ENCODE measurements around the gene PPOX. TPM values are rescaled to one million over a fixed set of nuclear protein-coding genes. Genes with fewer than 3 reads are reported as not detected.

Gene PPOX
- total RNA-seq: 10 to 100 TPM; 11.7 to 12.4 TPM
- long read RNA-seq, transcript PPOX-202 (13 exons, 1,740 nt): major isoform, 7 of 22 reads
- long read RNA-seq, partial matches to known transcripts: 2 of 22 reads
- long read RNA-seq, other reads (novel, unspliced or antisense): 11 of 22 reads

DNA sequence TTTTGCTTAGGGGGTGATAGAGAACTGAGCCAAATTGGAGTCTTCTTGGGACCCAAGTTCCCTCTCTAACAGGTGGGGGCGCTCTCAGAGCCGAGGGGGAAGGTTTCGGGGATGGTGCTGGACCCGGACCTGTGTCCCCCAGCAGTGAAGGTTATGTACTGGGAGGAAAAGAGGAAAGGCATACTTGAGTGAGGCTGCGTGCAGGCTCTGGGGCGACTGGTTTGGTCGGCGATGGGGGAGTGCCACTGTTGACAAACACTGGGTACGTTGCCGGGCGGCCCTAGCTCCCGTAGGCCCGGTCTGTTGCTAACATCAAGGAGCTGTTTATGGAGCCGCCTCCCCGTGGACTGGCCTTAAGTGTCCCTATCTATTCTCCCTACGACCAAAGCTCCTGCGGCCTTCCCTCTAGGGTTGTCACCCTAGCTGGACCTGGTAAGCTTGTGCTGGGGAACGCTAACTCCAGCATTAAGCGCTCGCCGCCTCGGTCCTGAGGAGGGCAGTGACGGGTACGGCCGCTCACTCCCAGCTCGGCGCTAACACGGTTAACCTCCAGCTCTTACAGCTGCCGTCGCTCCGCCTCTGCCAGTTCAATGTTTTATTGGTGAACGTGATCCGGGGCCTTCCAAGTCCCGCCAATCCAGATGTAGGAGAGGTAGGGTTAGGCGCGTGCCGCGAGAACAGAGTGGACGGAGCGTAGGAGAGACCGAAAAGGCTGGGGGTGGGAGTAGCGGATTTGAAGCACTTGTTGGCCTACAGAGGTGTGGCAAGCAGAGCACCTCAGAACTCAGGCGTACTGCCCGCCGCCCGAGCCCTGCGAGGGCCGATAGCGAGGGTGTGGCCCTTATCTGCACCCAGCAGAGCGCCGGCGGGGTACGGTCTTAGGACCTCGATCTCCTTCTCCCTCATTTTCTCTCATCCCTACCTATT, at the start of gene PPOX:
Gene PPOX, plus strand, starts transcription at position 685 of the 927 bp plus-strand sequence. CDS start 422 bp downstream, outside the sequence.
- ATAC-seq (peak; percentile 92), DNase-seq (peak; percentile 95 to 98)

DNA sequence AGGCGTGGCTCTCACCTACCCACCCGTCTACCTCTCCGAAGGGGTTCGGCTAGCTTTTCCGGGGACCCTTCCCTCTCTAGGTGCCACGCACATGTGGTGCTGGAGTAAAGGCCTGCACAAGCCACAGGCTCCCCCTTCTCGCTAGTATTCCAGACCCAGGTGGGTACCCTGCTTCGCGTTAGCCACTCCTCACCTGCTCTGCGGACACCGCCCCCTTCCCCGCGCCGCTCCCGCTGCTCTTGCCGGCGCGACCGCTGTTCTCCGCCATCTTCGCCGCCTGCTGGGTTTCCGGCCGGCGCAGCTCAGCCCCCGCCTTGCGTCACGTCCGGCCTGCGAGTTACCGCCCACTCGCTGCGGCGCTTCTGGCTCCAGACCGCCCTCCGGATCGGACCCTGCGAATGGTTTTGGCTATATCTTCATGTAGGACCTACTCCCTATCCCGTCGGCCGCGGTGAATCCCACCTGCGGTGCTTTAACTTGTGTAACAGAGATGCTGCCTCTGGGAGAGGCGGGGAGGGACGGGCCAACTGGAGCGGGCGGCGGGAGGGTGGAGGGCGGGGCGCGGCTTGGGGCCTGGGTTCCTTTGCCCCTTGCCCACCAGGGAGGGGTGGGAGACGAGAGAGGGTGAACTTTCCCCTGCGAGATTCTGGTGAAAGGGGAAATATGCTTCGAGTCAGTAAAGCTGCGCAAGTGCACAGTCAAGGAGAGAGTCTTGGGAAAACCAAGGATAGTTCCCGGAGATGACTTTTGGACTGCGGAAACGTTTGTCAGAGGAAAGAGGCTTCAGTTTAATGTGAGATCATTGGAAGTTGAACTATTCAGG, 48.3 kb upstream of the PPOX start, which contains the start of the genes NIT1 and PFDN2:
Gene NIT1, plus strand, starts transcription at position 347 of the 823 bp plus-strand sequence. Its CDS starts 72 bp downstream, at position 419.
Gene PFDN2, minus strand, starts transcription at position 279 of the 823 bp plus-strand sequence. Its CDS starts 11 bp downstream, at position 268.
- ATAC-seq (peak; percentile 82), DNase-seq (peak; percentile 87 to 91)
- intact Hi-C loops (cut with DNase I, micrococcal nuclease): no loop called here

More for the DNA sequence above, at the start of gene PPOX:
- intact Hi-C loops (cut with DNase I, micrococcal nuclease): no loop called here

DNA sequence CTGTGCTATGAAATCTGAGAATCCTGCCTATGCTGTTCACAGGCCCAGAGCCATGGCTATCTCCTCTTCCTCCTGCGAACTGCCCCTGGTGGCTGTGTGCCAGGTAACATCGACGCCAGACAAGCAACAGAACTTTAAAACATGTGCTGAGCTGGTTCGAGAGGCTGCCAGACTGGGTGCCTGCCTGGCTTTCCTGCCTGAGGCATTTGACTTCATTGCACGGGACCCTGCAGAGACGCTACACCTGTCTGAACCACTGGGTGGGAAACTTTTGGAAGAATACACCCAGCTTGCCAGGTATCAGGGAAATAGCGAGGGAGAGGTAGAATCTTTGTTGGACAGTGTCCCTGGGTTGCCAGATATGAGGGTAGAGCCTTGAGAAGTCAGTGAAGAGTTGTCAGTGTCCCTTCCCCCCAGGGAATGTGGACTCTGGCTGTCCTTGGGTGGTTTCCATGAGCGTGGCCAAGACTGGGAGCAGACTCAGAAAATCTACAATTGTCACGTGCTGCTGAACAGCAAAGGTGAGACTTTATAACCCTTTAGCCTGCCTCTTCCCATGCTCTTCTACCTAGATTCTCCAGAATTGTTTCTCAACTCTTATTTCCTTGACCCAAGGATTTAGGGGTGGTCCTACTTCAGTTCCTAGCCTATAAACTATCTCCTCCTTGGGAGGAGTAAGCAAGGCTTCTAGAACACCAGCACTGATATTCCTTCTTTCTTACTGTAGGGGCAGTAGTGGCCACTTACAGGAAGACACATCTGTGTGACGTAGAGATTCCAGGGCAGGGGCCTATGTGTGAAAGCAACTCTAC, 46.9 kb upstream of the PPOX start:
- ATAC-seq: peak; percentile 55
- DNase-seq: peak; percentile 50 to 65
- intact Hi-C loops (cut with DNase I, micrococcal nuclease): no loop called here

DNA sequence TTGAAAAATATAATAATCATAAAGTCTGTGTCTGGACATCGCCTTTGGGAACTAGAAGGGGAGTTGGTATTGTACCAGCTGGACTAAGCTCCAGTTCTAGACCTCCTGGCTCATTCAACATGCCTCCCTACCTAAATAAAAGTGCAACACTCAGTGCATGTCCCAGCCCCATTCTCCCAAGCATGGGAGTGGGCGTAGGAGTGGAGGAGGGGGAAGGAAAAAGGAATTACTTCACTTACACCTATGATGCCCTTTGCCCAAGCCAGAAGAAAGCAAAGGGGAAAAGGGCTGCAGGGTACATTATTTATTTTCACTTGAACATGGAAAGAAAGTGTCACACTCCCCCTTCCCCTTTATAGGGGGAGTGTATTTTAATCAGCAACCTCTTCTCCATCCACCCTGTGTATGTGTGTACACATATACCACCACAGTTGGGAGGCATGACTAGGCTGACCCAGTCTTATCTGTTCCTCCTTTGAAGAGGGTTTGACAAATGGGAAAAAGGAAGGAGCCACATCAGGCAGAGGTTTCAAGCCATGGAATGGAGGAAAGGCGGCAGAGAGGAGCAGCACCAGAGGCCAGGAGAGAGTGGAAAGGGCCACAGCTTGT, 45.1 kb upstream of the PPOX start:
- intact Hi-C loops (cut with DNase I, micrococcal nuclease): no loop called here
- DNase-seq (no peak), ATAC-seq (no peak)

DNA sequence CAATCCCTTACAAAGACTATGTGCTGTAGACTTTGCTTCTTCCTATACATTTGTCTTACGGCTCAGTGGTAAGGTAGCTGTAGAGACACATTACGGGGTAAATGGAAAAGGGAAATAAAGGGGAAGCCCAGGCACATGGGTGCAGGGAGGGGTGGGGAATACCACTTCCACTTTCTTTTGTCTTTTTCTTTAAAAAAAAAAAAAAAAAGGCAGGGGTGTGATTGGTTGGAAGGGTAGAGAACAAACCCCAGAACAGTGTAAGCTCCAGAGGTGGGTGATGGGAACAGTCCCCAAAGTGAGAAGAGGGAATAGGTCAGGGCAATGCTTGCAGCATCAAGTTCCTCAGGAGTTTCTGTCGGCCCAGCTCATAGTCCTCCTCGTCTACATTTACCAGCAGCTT, 44.4 kb upstream of the PPOX start:
- no peak for DNase-seq
- no peak for ATAC-seq
- intact Hi-C loops (cut with DNase I, micrococcal nuclease): no loop called here

DNA sequence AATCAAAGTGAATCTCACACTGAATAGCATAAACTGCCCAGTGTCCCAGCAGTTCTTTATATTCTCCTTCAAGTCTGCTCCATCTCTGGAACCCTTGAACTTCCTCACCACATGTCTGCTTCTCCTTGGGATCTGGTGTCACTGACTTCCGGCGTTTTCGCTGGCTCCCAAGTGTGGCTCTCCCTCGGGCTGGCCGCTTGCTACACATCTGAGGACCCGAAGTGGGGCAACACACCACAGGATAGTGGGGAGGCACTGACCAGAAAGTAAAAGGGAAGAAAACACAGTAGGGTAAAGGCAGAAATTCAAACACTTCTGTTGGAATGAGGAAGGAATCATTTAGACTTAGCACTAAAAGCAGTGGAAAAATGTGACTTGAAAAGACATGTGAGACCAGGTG, 43.3 kb upstream of the PPOX start:
- DNase-seq (no peak), ATAC-seq (no peak)
- intact Hi-C loops (cut with DNase I, micrococcal nuclease): no loop called here

DNA sequence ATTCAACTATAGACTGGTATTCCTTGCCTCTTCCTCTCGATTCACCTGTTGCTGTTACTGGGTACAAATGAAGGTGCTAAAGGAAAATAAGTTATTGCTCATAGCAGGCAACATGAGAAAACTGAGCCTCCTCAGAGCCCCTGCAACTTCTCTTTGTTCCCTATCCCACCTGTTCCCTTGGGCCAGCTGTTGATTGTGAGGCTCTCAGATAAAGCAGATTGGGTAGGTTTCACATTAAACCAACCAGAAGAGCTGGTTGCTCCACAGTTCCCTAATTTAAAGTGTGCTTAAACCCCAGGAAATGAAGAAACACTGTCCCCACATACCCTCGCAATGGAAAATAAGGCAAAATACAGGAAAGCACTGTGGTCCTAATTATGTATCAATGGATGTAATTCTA, 38.6 kb upstream of the PPOX start:
- intact Hi-C loops (cut with DNase I, micrococcal nuclease): no loop called here
- DNase-seq: no peak

DNA sequence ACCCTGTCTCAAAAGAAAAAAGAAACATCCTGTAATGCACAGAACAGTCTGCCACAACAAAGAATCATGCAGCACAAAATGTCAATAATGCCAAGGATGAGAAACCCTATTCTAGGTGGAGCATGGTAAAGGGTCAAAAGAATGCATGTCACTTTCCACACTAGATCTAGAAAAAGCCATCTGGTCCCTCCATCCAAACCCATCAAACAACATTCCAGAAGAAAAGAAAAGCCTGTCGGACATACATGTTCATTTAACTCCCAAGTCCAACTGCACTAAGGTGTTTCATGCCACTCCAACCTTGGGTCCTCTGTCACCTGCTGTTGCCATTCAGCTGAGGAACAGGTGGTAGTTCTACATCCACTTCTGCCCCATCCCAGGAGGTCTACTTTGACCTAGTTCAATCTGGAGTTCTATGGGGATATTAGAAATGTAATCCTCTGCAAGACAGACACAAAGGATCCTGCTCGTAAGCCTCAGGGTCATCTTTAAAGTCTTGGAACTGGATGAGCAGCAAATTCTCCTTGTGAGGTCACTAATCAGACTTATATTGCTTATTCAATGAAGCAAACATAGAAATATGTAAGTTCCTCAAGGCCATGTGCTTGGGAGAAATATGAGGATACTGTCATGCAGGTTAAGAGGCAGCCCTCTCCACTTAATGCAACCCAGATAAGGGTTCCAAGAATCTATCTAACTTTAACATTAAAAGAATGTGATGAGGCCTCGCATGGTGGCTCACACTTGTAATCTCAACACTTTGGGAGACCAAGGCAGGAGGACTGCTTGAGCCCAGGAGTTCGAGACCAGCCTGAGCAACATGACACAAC, 37.4 kb upstream of the PPOX start:
- intact Hi-C loops (cut with DNase I, micrococcal nuclease): no loop called here
- no peak for ATAC-seq

More for the DNA sequence above, 38.6 kb upstream of the PPOX start:
- no peak for ATAC-seq

DNA sequence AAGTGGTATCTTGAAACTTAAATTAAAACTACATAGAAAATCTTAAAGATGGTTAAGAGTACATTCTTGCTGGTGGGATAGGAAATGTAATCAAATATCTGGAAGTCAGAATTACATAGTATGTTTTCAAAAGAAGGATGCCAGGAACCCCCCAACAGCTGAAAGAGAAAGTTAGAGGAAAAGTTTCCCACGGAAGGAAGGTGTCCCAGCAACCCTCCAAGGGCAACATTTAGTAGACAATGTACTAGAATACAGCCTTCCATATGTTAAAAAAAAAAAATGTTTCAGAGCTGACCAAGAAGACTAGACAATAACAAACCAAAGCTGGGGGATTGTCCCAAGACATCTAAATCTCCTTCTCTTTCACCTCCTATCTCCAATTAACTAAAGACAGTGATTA, 36.0 kb upstream of the PPOX start:
- DNase-seq (no peak), ATAC-seq (no peak)
- intact Hi-C loops (cut with DNase I, micrococcal nuclease): no loop called here

More for the DNA sequence above, 37.4 kb upstream of the PPOX start:
- no peak for DNase-seq

DNA sequence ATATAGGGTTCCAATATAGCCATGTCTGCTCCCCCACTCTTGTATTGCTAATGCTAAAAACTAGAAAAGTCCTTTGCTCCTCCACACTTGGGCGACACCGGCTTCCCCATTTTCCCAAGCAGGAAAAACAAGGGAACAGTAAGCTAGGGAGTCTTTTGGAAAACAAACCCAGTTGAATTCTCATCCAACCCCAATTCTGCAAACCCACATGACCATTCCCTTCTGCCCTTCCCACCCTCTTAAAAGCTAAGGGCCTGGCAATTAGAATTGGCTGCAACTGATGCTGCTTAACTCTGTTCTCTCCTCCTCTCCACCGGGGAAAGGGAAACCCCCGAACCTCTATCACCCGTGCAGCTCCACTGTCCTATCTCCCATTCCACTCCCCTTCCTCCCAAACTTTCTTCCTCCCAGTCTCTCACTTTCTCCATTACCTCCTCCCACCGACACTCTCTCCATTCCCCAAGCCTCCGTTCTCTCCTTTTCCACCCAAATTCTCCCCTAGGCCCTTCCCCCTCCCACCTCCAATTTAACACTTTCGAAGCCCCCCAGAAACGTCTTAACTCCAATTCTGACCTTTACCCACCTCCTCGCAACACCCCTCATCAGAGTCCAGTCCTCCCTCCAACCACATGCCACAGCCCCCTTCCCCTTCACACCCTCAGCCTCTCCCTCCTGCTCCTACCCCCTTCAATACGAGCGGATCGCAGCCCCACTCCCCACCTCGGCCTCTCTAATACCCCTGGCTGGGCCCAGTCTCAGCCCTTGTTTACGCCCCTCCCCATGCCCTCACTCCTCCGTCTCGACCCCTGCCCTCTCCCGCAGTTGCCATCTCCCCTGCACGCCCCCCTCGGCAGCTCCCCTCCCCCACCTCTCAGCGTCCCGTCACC, 34.5 kb upstream of the PPOX start:
- no peak for DNase-seq
- intact Hi-C loops (cut with DNase I, micrococcal nuclease): no loop called here
- no peak for ATAC-seq

DNA sequence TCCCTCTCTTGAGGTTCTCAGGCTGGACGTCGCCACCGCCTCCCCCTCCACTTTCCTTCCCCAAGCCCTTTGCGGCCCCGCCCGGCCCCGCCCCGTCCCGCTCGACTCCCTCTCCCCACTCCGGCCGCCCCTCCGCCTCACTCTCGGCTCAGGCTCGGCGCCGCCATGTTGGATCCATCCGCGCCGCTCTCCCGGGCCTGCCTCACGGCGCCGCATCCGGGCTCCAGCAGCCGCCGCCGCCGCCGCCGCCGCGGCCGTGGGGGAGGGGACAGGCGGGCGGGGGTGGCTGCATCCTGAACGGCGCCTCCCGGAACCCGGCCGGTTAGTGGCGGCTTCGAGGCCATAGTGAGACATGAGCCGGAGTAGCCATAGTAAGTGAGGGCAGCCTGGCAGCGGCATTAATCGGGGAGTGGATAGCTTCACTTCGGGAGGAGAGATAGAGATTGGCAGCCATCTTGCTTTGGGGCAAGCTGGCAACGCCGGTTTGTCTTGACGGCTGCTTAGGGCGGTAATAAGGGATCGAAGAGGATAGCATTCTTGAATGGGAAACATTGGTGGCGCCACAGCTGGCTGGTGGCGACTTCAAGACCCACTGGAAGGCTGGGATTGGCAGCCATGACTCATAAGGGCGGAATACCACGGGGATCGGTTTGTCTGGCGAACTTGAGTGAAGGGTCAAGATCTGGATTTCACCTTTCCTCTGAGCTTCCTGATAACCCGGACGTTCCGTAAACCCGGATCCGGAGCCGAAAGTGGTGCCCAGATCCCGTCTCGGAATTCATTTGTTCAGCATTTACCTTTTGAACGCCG, 33.6 kb upstream of the PPOX start, which contains the start of gene DEDD:
Gene DEDD, minus strand, starts transcription at position 258 of the 810 bp plus-strand sequence. CDS start 8,205 bp downstream, outside the sequence.
- DNase-seq: peak; percentile 91 to 96
- peak; percentile 88 for ATAC-seq
- intact Hi-C loops (cut with DNase I, micrococcal nuclease): no loop called here

DNA sequence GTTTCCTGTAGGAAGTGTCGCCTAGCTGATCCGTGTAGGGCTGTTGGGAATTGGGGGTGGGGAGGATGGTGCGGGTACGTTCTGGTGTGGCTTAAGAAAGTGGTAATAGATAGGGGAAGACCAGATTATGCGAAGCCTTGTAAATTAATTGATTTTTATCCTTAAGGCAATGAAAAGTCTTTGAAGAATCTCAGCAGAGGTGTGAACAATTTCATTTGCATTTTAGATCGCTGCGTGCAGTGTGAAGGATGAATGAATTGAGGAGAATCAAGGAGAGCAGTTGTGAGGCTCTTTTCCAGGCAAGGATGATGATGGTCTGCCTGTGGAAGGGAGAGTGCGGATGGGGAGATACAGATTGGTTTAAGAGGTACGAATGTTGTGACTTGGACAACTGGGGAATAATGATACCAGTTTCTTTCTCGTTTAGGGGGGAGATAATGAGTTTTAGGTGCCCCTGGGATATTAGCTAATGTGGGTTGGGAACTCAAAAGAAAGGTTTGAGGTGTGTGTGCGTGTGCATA, 32.9 kb upstream of the PPOX start:
- ATAC-seq (peak; percentile 12), DNase-seq (no peak)
- intact Hi-C loops (cut with DNase I, micrococcal nuclease): no loop called here

DNA sequence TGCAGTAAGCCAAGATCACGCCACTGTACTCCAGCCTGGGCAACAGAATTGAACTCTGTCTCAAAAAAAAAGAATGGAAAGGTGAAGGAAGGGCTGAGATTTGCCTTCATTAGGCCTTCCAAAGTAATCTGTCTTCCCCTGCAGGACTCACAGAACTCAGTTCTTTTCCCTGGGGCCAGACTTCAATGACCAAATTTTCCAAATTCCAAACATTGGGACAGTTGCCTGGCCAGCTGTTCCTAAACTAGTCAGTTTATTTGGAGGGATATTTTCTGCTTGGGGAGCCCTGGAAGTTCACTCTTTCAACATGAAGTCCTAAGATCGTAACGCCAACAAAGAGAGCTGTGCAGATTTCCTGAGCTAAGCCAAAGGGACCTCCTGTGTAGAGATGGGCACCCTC, 28.3 kb upstream of the PPOX start:
- no peak for DNase-seq
- no peak for ATAC-seq
- intact Hi-C loops (cut with DNase I, micrococcal nuclease): no loop called here

DNA sequence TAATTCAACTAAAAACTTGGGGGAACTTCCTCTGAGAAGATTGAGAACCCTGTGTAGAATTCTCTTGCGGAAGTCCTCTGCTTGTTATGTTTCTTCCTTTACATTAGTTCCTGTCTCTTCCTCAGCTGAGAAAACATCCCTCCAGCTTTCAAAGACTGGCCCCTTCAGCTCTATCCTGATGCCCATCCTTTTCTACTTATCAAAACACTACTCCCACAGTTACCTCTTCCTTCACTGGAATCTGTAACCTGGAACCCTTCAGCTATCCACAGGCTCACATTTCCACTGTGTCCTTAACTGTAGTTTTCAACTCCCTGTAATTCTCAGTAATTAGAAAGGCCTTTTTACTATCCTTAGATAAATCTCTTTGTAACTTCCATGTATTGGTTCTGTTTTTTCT, 27.8 kb upstream of the PPOX start:
- ATAC-seq: no peak
- DNase-seq: no peak
- intact Hi-C loops (cut with DNase I, micrococcal nuclease): no loop called here

DNA sequence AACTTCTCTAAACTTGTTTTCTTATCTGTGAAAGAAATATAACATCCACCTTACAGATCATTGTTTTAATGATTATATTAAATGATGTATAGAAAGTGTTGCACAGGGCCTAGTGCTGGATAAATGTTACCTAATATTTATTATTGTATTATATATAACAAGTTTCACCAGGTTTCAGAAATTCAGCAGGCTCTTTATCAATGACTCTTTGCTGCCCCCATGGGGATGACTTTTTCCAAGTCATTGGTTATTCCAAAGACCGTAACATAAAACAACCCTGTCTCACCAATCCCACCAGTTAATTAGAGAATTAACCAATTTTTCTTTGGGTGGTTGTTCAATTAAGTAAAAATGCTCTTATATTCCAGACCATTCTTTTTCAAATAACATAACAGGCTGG, 26.5 kb upstream of the PPOX start:
- DNase-seq (peak in 1 of 2 donors; percentile 52), ATAC-seq (peak; percentile 42)
- intact Hi-C loops (cut with DNase I, micrococcal nuclease): no loop called here
